Neural cell (in vitro differentiated cells): ENCODE results near the gene MTX3.

ENCODE experiments used
- CTCF ChIP-seq: fragments of 450-650 bp; IDR thresholded peaks from 2 replicates; pipeline ENCODE4 v1.5.1; 2014; ENCODE audit warnings: antibody characterized with exemption, mild to moderate bottlenecking, moderate library complexity; ENCODE audit not compliant: poor library complexity, severe bottlenecking
- EP300 ChIP-seq: fragments of 450-650 bp; conservative IDR thresholded peaks from 2 replicates; pipeline ENCODE4 v1.6.1; 2014; ENCODE audit warnings: antibody characterized with exemption, mild to moderate bottlenecking, moderate library complexity; ENCODE audit not compliant: poor library complexity, severe bottlenecking
- POLR2AphosphoS5 ChIP-seq: IDR thresholded peaks from 2 replicates; pipeline ENCODE4 v1.6.1; 2012
- REST ChIP-seq: IDR thresholded peaks from 2 replicates; pipeline ENCODE4 v1.6.1; 2012; ENCODE audit warnings: borderline replicate concordance

GRCh38 chr5:79984363-79984762 is 6.7 kb downstream of the MTX3 start:
- no peak for TF ChIP-seq CTCF
- TF ChIP-seq POLR2AphosphoS5, result no peak
- no peak for TF ChIP-seq REST
- no peak for TF ChIP-seq EP300
